Kidney glomerular epithelial cell (primary cell): ENCODE measurements around the gene HEPH.
"Not testable (repeated sequence)": the region's sequence is repeated elsewhere in the genome, so short reads cannot be mapped to it uniquely, and the experiment has no call there.

Experiments used
- DNase-seq: peaks from one replicate; lab custom pipeline; 2025; lab: John Stamatoyannopoulos, UW

HEPH gene

GRCh38 chrX:66232296-66232695 lies 68.2 kb downstream of the HEPH start:
- no peak for DNase-seq

GRCh38 chrX:66233209-66233608 lies 69.2 kb downstream of the HEPH start:
- no peak for DNase-seq

- DNase-seq, result not testable (repeated sequence)
These were observed 69.9 kb downstream of the HEPH start for GRCh38 chrX:66233904-66234303.

GRCh38 chrX:66255359-66255967 lies 91.4 kb downstream of the HEPH start:
- no peak for DNase-seq

GRCh38 chrX:66262807-66263206 lies 98.8 kb downstream of the HEPH start:
- no peak for DNase-seq
